Stomach smooth muscle (tissue), 2 donors: ENCODE data around the gene CIT.
A peak's percentile ranks its signal among the peaks of the same experiment; 100 is the strongest.

Experiments used
- H3K27ac ChIP-seq: one replicate; pipeline ENCODE4 v1.7.0; 2013; ENCODE audit warnings: mild to moderate bottlenecking, low read length, inconsistent platforms
- H3K27me3 ChIP-seq, 2 donors: one replicate each; pipeline ENCODE4 v1.7.0; 2013; ENCODE audit warnings: low read length in 2 of 2; ENCODE audit not compliant: insufficient read depth in 2 of 2, control insufficient read depth in 1 of 2
- H3K36me3 ChIP-seq, 2 donors: one replicate each; pipeline ENCODE4 v1.7.0; 2013; ENCODE audit warnings: low read length in 2 of 2; ENCODE audit not compliant: control insufficient read depth in 2 of 2, insufficient read depth in 2 of 2
- H3K4me1 ChIP-seq: one replicate; pipeline ENCODE4 v1.7.0; 2013; ENCODE audit warnings: low read length; ENCODE audit not compliant: control insufficient read depth, insufficient read depth
- H3K4me3 ChIP-seq, 2 donors: one replicate each; pipeline ENCODE4 v1.7.0; 2013; ENCODE audit warnings: low read length in 2 of 2
- H3K9ac ChIP-seq, 2 donors: one replicate each; pipeline ENCODE4 v1.7.0; 2013; ENCODE audit warnings: low read length in 2 of 2, mild to moderate bottlenecking in 1 of 2
- H3K9me3 ChIP-seq, 2 donors: one replicate each; pipeline ENCODE4 v1.7.0; 2013; ENCODE audit warnings: low read length in 2 of 2; ENCODE audit not compliant: control insufficient read depth in 2 of 2
- donor health status: healthy.
- donor health status: Pancreatic carcinoma.

The CIT gene, protein sequence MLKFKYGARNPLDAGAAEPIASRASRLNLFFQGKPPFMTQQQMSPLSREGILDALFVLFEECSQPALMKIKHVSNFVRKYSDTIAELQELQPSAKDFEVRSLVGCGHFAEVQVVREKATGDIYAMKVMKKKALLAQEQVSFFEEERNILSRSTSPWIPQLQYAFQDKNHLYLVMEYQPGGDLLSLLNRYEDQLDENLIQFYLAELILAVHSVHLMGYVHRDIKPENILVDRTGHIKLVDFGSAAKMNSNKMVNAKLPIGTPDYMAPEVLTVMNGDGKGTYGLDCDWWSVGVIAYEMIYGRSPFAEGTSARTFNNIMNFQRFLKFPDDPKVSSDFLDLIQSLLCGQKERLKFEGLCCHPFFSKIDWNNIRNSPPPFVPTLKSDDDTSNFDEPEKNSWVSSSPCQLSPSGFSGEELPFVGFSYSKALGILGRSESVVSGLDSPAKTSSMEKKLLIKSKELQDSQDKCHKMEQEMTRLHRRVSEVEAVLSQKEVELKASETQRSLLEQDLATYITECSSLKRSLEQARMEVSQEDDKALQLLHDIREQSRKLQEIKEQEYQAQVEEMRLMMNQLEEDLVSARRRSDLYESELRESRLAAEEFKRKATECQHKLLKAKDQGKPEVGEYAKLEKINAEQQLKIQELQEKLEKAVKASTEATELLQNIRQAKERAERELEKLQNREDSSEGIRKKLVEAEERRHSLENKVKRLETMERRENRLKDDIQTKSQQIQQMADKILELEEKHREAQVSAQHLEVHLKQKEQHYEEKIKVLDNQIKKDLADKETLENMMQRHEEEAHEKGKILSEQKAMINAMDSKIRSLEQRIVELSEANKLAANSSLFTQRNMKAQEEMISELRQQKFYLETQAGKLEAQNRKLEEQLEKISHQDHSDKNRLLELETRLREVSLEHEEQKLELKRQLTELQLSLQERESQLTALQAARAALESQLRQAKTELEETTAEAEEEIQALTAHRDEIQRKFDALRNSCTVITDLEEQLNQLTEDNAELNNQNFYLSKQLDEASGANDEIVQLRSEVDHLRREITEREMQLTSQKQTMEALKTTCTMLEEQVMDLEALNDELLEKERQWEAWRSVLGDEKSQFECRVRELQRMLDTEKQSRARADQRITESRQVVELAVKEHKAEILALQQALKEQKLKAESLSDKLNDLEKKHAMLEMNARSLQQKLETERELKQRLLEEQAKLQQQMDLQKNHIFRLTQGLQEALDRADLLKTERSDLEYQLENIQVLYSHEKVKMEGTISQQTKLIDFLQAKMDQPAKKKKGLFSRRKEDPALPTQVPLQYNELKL (N-terminal part only)

DNA sequence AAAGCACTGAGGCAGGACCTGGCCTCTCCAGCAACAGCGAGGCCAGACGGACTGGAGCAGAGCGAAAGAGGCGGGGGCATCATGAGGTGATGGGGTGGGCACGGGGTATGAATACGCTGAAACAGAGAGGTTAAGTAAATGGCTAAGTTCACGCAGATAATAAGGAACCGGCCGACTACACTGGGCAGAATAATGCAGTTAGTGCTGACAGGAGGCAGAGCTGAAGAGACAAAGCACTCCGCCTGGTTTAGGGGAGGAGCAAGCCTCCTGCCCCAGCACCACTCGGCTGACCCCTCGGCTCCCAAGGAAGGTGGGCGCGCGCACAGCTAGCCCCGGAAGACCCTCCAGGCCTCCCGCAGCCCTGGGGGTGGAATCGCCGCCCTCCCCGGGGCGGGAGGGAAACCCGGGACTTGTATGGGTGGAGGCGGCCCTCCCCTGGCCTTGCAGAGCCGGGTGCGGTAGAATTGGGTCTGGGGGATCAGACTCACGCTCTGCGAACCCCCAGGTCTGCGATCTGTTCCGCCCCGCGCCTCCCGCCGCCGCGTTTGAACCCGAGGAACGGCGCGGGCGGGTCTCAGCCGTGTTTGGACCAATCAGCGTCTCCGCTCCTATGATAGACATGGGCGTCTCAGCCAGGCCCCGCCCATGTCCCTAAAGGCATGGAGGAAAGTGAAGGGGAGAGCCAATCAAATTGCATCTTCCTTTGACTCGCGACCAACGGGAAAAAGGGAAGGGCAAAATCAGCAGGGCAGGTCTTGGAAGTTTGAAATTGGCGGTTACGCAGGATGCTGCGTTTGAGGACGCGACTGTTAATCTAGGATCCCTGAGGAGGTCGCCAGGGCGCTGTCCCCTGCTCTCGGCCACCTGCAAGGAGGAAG is at the start of gene CIT:
TSS of gene CIT (minus strand) at position 560 of the 878 bp plus-strand sequence. CDS start 1,152 bp downstream, outside the sequence.
- no peaks in the 10 kb centered on the region for H3K9me3 ChIP-seq
- peak within 1 kb of the TSS; percentile 63 to 83 for H3K4me3 ChIP-seq
- H3K36me3 ChIP-seq = no peaks in the 10 kb centered on the region
- peaks cover 9% of the 10 kb centered on the region for H3K4me1 ChIP-seq
- no peaks in the 10 kb centered on the region for H3K27me3 ChIP-seq
- peak within 1 kb of the TSS; percentile 39 to 47 for H3K9ac ChIP-seq
- H3K27ac ChIP-seq = no peak within 1 kb of the TSS

DNA sequence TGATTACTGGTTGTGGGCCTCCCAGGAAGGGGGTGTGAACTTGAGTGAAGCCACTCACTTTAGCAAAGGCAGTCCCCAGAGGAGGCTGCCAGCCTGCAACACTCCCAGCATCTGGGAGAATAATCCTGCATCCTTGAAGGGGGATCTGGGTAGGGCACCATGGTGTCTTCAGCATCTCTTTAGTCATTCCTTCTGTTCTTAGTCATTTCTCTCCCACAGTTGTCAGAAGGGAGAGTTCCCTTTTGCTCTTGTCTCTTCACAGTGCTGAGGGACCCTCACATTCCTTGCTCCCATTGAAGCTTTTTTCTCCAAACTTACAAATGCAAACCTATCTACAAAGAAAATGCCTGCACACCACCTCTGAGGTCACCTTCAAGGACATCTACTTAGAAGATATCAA is 48.1 kb upstream of the CIT start:
- no peak overlapping the region for H3K4me3 ChIP-seq
- H3K27me3 ChIP-seq = peaks cover 0 to 4% of the 10 kb centered on the region in 2 donors
- no peak overlapping the region for H3K27ac ChIP-seq
- H3K36me3 ChIP-seq = no peaks in the 10 kb centered on the region
- no peaks in the 10 kb centered on the region for H3K9me3 ChIP-seq
- H3K4me1 ChIP-seq = no peaks in the 10 kb centered on the region
- H3K9ac ChIP-seq = no peak overlapping the region

DNA sequence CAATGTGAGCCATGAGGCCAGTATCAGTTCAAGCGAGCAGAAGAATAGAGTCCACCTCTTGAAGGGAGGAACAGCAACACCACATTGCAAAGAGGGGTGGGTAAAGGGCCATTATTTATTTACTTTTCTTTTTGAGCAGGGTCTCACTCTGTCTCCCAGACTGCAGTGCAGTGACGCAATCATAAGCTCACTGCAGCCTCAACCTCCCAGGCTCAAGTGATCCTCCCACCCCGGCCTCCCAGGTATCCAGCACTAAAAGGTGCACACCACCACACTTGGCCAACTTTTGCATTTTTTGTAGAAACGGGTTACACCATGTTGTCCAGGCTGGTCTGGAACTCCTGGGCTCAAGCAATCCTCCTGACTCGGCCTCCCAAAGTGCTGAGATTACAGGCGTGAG is 42.9 kb upstream of the CIT start:
- Histone ChIP-seq H3K4me1 (no peaks in the 10 kb centered on the region), H3K9ac (no peak overlapping the region), H3K27ac (no peak overlapping the region), H3K36me3 (no peaks in the 10 kb centered on the region), H3K4me3 (no peak overlapping the region), H3K27me3 (peaks cover 0 to 4% of the 10 kb centered on the region in 2 donors), H3K9me3 (no peaks in the 10 kb centered on the region)

DNA sequence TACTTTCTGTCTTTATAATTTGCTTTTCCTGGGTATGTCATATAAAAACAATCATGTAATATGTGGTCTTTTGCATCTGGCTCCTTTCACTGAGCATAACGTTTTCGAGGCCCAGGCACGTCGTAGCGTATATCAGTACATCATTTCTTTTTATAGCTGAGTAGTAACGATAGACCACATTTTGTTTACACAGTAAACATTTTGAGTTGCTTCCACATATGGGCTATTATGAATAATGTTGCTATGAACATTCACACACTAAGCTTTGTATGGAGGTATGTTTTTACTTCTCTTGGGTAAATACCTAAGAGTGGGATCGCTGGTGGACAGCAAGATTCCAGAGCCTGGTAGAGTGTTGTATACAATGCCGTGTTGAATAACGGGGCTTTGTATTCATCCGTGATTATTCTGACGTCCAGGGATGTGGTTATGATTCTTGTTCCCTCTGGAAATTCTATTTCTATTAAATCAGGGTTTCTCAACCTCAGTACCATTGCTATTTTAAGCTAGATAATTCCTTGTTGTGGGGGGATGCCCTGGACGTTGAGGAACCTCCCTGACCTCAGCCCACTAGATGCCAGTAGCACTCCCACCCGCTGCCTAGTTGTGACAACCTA is 38.9 kb upstream of the CIT start:
- Histone ChIP-seq H3K27me3 (peaks cover 0 to 4% of the 10 kb centered on the region in 2 donors), H3K9me3 (no peaks in the 10 kb centered on the region), H3K9ac (no peak overlapping the region), H3K4me3 (no peak overlapping the region), H3K27ac (no peak overlapping the region), H3K4me1 (no peaks in the 10 kb centered on the region), H3K36me3 (no peaks in the 10 kb centered on the region)

DNA sequence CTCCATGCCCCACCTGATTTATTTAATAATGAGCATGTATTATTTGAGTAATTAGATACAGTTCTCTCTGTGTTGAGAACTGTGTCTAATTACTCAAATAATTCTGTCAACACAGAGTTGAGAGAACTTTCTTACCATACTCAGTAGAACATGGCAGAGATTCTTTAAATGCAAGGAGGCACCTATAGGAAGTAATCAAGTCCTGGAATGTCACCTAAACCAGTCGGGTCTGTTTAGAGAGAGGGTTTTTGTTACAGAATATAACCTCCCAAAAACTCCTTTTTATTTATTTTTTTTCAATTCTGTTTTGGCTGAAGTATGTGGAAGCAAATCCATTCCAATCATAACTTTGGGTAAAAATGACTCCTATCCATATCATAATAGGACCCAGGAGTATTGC is 37.5 kb upstream of the CIT start:
- no peak overlapping the region for H3K27ac ChIP-seq

DNA sequence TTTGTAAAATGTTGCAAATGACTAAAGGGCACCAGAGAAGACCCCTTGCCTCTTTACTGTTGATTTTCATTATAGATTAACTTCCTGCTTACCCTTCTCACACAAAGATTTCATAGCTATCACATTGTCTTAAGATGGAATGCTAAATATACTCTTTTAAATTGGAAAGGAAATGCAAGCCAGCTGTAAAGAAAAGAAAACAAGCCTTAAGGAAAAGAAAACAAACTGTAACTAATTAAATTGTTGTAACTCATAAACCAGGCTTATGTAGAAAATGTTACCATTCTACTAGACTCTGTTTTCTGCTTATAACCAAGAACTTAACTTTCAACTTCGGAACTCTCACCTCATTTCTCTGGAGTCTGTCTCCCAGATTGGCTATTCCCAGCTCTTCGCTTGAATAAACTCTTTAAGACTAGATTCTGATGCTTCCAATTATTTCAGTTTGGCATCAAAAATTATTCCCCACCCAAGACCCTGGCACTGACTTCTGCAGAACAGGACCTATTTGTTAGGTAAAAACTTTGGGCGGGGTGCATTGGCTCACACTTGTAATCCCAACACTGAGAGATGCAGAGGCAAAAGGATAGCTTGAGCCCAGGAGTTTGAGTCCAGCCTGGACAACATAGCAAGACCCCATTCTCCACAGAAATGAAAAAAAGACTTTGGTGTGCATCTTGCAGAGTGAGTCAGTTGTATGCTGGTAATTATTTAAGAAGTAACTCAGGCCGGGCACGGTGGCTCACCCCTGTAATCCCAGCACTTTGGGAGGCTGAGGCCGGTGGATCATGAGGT is 36.6 kb upstream of the CIT start:
- Histone ChIP-seq H3K4me1 (no peaks in the 10 kb centered on the region), H3K36me3 (no peaks in the 10 kb centered on the region), H3K27ac (no peak overlapping the region), H3K9ac (no peak overlapping the region), H3K9me3 (no peaks in the 10 kb centered on the region), H3K27me3 (peaks cover 0 to 8% of the 10 kb centered on the region in 2 donors), H3K4me3 (no peak overlapping the region)

More for the DNA sequence above, 37.5 kb upstream of the CIT start:
- Histone ChIP-seq H3K27me3 (peaks cover 0 to 3% of the 10 kb centered on the region in 2 donors), H3K4me3 (no peak overlapping the region), H3K9me3 (no peaks in the 10 kb centered on the region), H3K4me1 (no peaks in the 10 kb centered on the region), H3K36me3 (no peaks in the 10 kb centered on the region), H3K9ac (no peak overlapping the region)

DNA sequence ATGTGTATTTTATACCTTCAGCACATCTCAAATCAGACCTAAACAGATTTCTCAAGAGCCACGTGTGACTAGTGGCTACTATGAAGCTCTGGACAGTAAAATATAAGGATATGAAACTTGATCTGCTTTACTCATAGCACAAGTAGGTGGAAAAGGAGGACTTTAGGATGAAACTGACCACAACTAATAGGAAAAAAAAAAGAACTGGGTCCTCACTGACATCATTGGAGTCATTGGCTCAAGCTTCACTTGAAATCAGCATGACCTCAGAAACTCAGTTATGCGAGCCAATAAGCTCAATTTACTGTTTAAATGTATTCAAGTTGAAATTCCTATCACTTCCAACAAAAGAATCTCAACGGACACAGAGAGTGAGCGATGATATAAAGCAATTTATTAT is 34.1 kb upstream of the CIT start:
- no peak overlapping the region for H3K4me3 ChIP-seq
- no peaks in the 10 kb centered on the region for H3K4me1 ChIP-seq
- no peak overlapping the region for H3K27ac ChIP-seq
- no peaks in the 10 kb centered on the region for H3K36me3 ChIP-seq
- peaks cover 0 to 6% of the 10 kb centered on the region in 2 donors for H3K27me3 ChIP-seq
- H3K9me3 ChIP-seq = no peaks in the 10 kb centered on the region
- H3K9ac ChIP-seq = no peak overlapping the region

DNA sequence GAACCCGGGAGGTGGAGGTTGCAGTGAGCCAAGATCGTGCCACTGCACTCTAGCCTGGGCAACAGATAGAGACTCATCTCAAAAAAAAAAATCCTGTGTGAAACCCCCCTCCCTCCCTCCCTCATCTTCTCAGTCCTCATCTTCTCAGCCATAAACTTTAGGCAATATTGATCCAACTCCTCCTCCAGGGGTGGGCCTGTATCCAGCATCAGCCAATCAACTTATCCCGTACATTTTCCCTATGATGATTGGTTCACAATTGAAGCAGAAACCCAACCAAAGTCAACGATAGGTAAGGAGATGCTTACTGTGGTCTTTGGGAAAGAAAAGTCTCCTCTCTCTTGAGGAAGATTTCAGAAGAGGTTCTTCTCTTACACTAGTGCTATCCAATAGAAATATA is 33.5 kb upstream of the CIT start:
- Histone ChIP-seq H3K36me3 (no peaks in the 10 kb centered on the region), H3K4me3 (no peak overlapping the region), H3K4me1 (no peaks in the 10 kb centered on the region), H3K27me3 (peaks cover 0 to 6% of the 10 kb centered on the region in 2 donors), H3K9me3 (no peaks in the 10 kb centered on the region), H3K9ac (no peak overlapping the region), H3K27ac (no peak overlapping the region)

DNA sequence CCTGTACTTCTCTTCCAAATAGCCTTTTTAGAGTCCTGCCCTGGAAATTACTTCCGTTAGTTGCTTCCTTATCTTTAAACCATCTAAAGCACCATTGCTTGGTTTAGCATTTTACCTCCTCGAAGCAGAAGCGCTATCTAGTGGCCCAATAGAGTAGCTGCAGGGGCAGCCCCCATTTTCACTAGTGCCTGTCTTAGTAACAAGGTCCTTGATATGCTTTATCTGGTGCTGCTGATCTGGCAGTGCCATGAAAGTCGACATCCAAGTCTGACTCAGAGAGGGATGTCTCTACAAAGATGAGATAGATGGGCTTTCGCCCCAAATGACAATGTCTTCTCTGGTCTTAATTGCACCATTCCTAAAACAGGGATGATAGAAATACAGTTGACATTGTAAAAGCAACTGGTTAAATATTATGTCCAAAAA is 25.0 kb upstream of the CIT start:
- H3K36me3 ChIP-seq = no peaks in the 10 kb centered on the region
- no peaks in the 10 kb centered on the region for H3K4me1 ChIP-seq
- H3K4me3 ChIP-seq = no peak overlapping the region
- no peak overlapping the region for H3K27ac ChIP-seq
- no peaks in the 10 kb centered on the region for H3K27me3 ChIP-seq
- no peaks in the 10 kb centered on the region for H3K9me3 ChIP-seq
- H3K9ac ChIP-seq = no peak overlapping the region
